ENCODE results near the gene RPUSD3.
"Not testable (repeated sequence)": the region's sequence is repeated elsewhere in the genome, so short reads cannot be mapped to it uniquely, and the experiment has no call there.

RPUSD3 gene
- total RNA-seq: 7.8 to 17.6 reads per million in 2 donors

GRCh38 chr3:9843715-9844438 lies at the start of gene RPUSD3:
Gene RPUSD3 (minus strand): TSS chr3:9844008. CDS start chr3:9843990, 18 bp downstream.
- peak; percentile 91 to 94 (median 93) for DNase-seq

DNA sequence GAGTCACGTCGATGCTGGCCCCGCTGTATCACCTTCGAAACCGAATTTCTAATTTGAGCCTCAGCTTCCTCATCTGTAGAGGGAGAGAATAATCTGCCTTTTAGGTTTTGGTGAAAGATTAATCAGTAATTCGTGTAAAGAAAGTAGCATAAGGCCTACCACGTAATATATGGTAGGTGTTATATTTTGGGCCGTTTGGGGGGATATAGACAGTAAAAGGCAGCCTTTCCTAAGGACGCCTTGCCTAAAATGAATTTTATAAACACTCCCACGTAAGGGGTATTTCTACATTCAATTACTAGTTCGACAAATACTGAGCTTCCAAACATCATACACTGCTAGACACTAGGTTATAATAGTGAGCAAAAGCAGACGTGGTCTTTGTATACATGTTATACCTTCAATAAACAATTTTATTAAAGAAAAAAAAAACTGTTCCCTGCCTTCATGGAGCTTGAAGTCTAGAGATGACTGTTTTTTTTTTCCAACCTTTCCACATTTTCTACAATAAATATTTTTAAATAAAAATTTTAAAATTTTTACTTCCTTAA lies 47.3 kb upstream of the RPUSD3 start:
- no peak for DNase-seq

- peak; percentile 82 to 91 (median 86) for DNase-seq
These were observed 46.7 kb upstream of the RPUSD3 start, which contains the start of gene JAGN1 for GRCh38 chr3:9890249-9891071. Gene JAGN1 (plus strand): TSS chr3:9890610. CDS start chr3:9890723, 113 bp downstream.

GRCh38 chr3:9889405-9889804 lies 45.6 kb upstream of the RPUSD3 start:
- no peak for DNase-seq

- DNase-seq: no peak
These were observed 44.7 kb upstream of the RPUSD3 start for GRCh38 chr3:9888540-9888939.

GRCh38 chr3:9887480-9887879 lies 43.7 kb upstream of the RPUSD3 start:
- DNase-seq: no peak

DNA sequence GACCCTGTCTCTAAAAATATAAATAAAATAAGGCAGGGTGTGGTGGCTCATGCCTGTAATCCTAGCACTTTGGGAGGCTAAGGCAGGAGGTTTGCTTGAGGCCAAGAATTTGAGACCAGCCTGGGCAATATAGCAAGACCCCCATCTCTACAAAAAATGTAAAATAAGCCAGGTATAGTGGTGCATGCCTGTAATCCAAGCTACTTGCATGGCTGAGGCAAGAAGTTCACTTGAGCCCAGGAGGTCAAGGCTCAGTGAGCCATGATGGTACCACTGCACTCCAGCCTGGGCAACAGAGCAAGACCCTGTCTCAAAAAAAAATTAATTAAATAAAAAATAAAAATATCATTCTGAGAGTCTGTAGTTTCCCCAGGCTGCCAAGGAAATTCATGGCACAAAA lies 42.5 kb upstream of the RPUSD3 start:
- DNase-seq: no peak

- no peak for DNase-seq
These were observed 40.9 kb upstream of the RPUSD3 start for GRCh38 chr3:9884555-9885165.

DNA sequence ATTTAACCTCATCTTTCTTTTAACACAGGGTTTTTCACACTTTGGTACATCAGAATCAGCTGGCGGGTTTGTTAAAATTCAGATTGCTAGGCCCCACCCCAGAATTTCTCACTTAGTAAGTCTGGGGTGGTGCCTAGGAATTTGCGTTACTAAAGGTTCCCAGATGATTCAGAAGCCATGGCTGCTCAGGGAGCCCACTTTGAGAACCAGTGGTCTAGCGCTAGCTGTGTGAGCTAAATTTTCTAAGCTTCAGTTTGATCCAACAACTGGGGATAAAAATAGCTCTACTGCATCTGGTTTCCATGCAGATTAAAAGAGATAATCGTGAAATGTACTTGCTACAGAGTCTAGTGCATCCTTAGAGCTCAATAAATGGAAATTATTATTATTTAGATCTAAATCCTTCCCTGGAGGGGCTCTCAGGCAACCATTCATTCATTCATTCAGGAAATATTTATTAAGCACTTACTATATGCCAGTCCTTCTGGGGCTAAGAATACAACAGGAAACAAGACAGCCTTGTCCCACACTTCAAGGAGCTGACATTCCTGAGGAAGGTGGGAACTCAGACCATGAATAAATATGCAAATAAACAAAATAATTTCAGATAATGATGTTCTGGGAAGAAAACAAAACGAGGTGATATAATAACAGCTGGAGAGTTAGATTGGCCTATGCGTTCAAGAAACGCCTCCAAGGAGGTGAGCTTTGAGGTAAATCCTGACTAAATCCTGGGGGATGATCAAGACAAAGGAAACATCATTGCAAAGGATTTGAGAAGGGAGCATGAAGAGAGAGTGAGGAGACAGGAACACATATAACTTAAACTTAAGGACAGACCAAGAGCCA lies 40.1 kb upstream of the RPUSD3 start:
- DNase-seq: no peak

DNA sequence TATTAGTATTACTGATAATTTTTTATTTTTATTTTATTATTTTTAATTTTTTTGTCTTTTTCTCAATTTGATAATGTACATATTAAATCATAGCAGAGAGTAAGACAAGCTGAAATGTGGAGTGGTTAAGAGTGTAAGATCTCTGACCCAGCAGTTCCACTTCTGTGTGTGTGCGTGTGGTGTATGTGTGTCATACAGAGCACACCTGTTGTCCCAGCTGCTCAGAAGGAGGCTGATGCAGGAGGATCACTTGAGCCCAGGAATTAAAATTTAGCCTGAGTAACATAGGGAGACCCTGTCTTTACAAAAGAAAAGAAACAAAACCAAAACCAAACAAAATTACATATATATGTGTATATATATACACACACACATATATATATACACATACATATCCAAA lies 37.6 kb upstream of the RPUSD3 start:
- DNase-seq: no peak

- DNase-seq: no peak
These were observed 36.2 kb upstream of the RPUSD3 start, which contains the start of gene CIDEC for GRCh38 chr3:9879830-9880549. Gene CIDEC (minus strand): TSS chr3:9880253. CDS start chr3:9878486, 1,767 bp downstream.

DNA sequence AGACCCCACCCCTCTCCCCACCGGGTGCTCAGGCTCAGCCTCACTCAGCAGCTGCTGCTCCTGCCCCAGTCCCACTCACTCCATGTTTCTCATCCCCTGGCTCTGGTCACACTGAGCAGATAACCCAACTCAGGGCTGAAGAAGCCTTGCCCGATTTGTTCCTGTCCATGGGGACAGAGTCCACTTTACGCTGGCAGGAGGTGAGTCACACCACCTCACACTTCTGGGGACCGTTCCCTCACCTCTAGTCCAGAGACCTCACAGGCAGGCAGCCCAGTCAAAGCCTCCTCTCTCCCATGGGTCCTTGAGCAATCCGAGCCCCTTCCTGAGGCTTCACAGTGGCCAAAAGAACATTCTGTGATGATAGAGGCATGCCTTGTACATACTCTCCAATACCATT lies 34.9 kb upstream of the RPUSD3 start:
- DNase-seq: no peak

DNA sequence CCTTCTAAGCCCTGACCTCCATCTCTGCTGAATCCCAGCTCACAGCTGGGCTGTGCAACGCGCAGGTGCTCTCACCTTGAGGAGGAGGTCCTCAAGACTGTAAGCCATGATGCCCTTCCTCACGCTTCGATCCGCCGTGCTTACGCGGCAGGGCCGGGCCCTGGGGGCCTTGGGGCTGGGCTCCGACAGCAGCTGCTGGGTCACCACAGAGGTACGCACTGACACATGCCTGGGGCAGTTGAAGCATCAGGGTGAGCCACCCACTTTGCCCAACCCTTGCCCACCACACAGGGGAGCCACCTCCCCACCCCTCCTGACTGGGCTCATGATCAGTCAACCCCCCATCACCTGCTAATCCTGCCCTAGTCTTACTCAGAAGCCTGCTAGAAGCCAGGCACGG lies 33.2 kb upstream of the RPUSD3 start:
- no peak for DNase-seq

- DNase-seq: not testable (repeated sequence)
These were observed 32.4 kb upstream of the RPUSD3 start for GRCh38 chr3:9876255-9876654.

DNA sequence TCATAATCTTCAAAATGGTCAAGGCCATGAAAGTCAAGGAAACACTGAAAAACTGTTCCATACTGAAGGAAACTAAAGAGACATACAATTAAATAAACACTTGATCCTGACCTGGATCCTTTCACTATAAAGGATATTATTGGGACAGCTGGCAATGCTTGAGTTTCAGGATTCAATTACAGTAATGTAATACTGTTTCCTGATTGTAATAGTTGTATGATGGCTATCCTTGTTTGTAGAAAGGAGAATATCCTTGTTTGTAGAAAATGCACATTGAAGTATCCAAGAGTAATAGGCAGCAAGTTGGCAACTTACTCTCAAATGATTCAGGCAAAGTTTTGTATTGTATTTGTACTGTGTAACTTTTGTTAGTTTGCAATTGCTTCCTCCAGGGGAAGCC lies 31.6 kb upstream of the RPUSD3 start:
- no peak for DNase-seq

DNA sequence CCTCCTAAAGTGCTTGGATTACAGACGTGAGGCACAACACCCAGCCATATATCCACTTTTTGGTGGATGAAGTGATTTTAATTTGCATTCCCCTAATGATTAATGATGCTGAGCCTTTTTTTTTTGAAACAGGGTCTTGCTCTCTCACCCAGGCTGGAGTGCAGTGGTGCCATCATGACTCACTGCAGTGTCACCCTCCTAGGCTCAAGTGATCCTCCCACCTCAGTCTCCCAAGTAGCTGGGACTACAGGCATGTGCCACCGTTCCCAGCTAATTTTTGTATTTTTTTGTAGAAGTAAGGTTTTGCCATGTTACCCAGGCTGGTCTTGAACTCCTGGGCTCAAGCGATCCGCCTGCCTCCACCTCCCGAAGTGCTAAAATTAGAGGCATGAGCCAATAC lies 28.3 kb upstream of the RPUSD3 start:
- DNase-seq: not testable (repeated sequence)

DNA sequence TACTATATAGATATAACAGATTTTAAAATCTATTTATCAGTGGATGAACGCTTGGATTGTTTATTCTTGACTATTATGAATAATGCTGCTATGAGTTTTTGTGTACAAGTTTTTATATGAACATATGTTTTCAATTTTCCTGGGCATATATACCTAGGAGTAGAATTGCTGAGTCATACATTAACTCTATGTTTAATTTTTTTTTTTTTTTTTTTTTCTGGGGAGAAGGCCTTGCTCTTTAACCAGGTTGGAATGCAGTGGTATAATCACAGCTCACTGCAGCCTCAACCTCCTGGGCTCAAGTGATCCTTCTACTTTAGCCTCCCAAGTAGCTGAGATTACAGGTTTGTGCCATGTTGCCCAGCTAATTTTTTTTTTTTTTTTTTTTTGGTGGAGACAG lies 27.2 kb upstream of the RPUSD3 start:
- no peak for DNase-seq

DNA sequence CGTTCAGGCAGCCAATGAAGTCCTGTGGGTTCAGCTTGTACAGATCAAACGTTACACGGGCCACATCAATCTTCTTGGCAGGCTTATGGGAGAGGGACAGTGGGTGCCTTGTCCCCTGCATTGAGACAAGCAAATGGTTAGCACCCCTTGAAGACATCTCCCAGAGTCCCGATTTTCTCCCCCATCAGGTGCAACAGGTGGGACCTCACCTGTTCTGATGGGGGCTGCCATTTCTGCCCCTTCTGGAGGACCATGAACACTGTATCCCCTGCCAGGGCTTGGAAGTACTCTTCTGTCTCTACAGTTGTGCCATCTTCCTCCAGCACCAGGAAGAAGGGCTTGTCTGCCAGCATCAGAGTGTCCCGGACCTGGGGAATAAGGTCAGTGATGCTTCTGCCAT lies 26.1 kb upstream of the RPUSD3 start:
- DNase-seq: no peak

- no peak for DNase-seq
These were observed 23.3 kb upstream of the RPUSD3 start for GRCh38 chr3:9867106-9867505.

- DNase-seq: no peak
These were observed 22.8 kb upstream of the RPUSD3 start for GRCh38 chr3:9866639-9867038.

- not testable (repeated sequence) for DNase-seq
These were observed 21.4 kb upstream of the RPUSD3 start for GRCh38 chr3:9865125-9865637.

Data from T-helper 2 cell (primary cell).